ENCODE data around the gene SLIT3.

Gene SLIT3

DNA sequence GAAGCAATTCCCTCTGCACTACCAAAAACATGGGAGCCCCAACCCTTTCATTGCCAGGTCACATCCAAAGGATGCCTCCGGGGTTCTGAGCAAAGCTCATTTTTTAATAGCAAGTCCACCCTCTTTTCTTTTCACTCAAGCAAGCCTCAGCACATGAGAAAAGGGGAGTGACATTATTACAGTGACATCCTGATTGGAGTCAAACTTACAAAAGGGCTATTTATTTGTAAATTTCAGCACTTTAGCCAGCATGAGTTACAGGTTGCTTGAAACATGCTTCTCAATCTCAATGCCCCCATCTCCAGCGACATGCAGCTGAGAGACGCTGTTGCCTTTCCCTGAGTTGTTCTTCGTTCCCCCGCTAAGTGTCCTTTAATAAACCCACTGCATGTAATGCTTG lies 483.3 kb downstream of the SLIT3 start:
- no peak for DNase-seq

DNA sequence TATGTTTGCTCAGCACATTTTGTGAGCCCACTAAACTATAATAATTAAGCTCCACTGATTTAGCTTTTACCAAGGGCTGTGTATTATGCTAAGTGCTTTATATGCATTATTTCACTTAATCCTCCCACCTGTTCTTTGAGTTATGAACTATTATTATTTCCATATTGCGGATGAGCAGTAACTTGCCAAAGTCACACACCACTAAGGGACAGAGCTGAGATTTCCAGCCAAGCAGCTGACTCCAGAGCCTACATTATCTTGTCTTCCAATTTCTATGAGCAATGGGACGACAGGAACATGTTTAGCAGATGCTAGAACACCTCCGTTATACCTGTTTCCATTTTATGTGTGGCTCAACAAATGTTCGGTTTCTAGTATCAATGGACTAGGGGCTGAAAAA lies 484.3 kb downstream of the SLIT3 start:
- no peak for DNase-seq

GRCh38 chr5:168813184-168813968 lies 487.6 kb downstream of the SLIT3 start:
- no peak for DNase-seq

DNA sequence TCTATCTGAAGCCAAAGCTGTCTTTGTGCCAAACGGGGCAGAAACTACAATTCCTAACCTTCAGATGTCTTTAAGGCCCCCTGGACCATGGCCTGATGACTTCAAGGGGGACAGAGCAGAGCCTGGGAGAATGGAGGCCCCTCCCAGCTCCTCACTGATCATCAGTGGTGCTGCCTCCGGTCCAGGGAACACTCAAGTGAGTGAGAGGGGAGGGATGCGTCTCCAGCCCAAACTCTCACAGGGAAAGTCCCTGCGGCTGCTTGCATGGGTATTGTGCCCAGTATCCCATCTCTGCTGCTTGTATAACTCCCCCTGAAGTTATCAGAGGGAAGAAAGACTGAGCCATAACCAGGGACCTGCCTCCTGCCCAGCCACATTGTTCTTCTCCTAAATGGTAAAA lies 490.3 kb downstream of the SLIT3 start:
- DNase-seq: no peak

- DNase-seq: no peak
These were observed 491.7 kb downstream of the SLIT3 start for GRCh38 chr5:168809218-168809617.

DNA sequence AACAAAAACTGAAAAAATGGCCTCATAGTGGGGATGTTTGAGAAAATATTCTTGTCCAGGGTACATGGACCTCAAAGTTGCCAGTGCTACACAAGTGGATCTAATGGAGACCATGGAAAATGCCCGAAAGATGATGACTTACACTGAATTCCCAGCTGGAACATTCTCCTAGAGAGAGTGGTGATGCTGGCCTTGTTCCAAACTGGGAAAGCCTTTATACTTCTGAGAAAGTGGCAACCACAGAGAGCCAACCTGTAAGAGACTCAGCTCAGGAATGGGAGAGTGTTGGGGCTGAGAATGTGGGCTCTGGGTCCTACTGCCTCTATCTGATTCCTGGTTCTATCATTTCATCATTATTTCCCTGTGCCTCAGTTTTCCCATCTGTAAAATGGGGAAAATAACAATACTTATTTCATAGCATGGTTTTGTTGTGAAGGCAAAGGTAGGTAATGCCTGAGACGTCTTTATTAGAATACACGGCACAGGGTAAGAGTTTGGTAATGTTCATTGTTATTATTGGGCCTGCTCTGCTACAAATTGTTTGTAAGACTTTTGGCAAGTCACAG lies 492.8 kb downstream of the SLIT3 start:
- no peak for DNase-seq

GRCh38 chr5:168807287-168807686 lies 493.7 kb downstream of the SLIT3 start:
- DNase-seq: no peak

DNA sequence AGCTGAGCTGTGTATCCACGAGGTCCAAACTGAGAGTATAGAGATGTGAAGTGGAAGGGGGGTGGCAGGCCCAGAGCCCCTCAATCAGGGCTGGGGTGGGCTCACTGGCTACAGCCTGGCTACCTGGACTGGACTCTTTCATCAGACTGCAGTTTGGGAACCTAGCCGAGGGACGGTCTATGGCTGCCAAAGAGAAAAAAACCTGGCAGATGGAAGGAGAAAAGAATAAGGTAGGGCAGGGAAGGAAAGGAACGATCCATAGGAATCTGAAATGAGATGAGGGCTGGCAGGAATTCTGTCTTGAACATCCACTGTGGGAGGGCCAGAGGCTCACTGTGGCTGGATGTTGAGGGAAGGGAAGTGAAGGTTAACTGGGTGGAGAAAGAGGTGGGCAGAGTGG lies 497.4 kb downstream of the SLIT3 start:
- DNase-seq: no peak

- DNase-seq: no peak
These were observed 498.6 kb downstream of the SLIT3 start for GRCh38 chr5:168802337-168802736.

- no peak for DNase-seq
These were observed 499.4 kb downstream of the SLIT3 start for GRCh38 chr5:168801567-168801966.

DNA sequence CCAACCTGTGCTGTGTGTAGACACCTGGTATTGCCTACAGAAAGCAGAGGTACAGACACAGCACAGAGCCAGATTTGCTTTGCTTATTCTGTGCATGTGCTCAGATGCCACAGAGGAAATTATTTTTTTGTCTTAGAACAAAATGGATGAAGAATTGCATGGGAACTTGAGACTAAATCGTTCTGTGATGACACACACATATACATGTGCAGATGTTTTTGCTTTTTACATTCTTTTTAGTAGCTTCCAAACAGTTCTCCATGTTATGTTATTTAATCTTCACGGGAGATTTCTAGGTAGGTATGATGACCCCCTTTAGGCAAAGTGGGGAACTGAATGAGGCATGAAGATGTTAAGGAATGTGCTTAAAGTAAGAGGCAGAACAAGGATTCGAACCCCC lies 500.2 kb downstream of the SLIT3 start:
- no peak for DNase-seq

GRCh38 chr5:168798065-168799023 lies 502.6 kb downstream of the SLIT3 start:
- no peak for DNase-seq

- DNase-seq: no peak
These were observed 504.1 kb downstream of the SLIT3 start for GRCh38 chr5:168796593-168797580.

DNA sequence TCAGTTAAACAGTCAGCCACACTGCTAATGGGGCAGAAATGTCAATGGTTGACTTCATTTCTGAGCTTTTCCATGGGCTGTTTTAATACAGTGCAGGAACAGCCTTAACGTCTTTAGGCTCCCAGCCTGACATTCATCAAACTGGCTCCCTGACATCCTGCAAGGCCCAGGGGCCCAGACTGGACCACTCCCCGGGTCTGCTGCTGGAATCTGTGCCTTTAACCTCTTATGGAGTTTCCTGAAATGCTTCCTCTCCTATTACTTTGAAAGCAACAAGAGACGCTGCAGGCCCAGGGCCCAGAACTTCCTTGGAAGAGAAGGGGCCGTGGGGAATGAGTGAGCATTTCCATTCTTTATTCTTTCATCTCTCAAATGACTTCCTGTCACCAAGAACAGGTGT lies 504.9 kb downstream of the SLIT3 start:
- no peak for DNase-seq

DNA sequence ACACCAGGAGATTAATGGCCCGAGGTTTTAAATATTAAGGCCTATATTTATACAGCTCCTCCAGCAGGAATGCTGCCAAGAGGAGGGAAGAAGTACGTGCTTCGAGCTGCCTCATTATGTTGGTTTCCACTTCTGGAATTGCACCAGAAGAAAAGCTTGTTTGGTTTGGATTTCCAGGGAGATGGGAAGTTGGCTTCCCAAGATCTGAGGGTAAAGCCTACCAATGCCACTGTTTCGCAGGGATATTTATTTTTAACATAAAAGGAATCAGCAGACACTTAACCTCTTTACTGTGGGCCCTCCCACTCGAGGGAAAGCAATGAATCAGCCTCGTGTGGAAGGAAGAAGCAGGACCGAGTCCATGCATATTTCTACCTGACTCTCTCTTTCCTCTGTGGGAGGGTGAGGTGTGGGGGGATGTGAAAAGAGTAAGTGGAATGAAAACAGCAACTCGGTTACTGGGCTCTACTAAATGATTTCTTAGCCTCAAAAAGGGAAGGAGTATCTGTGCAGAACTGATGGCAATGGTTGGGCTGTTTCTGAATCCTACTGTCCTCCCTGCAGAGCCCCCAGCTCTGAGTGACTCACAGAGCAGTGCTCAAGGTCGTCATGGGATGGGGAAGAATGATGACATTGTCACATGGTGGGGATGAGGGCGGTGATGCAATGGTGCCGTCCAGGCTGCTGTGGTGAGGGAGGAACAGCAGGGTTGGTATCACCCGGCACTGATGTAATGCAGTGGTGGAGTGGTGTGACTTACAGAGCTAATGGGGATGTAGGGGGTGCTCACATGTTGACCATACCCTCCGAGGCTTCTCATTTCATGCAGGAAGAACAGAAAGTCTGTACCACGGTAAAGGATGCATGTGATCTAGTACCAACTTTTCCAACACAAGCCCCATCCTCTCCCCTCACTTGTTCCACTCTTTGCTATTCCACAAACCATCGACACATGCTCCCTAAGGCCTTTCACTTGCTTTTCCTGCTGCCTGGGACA lies 506.8 kb downstream of the SLIT3 start:
- no peak for DNase-seq

- no peak for DNase-seq
These were observed 508.3 kb downstream of the SLIT3 start for GRCh38 chr5:168792678-168793077.

DNA sequence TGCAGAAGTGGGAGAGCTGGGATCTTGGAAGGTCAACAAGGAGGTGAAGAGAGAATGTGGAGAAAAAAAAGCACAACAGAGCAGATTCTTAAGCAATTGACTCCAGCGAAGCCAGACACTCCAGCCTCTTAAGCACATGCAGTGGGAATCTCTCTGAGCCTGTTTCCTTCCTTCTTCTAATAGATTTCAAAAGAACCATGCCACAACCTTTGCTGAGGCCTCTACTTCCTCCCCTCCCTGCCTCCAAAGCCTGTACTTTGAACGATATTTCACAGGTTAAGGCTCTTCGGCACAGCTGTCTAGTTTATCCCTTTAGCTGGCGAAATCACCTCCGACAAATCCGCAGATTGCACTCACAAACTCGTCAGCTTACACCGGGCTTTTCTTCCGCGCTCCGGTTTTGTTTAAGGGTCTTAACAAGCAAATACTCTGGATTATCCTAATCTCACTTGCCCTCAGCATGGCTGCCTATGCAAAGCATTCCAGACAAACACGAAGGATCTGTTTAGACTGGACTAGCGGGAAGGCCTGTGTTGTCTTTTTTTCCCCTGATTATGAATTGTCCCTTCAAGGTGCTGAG lies 510.2 kb downstream of the SLIT3 start:
- no peak for DNase-seq

GRCh38 chr5:168790002-168790635 lies 510.8 kb downstream of the SLIT3 start:
- no peak for DNase-seq

- no peak for DNase-seq
These were observed 512.2 kb downstream of the SLIT3 start for GRCh38 chr5:168788786-168789185.

GRCh38 chr5:168788107-168788506 lies 512.8 kb downstream of the SLIT3 start:
- no peak for DNase-seq

Measured in 8988T (cell line).